CD4-positive, alpha-beta T cell treated with Interleukin-21 for 1 hour (primary cell): ENCODE data around the gene CISD3.

Experiments used
- DNase-seq: peaks from one replicate; pipeline ENCODE4 v3.0.0-alpha.2; 2020

CISD3 gene

GRCh38 chr17:38746004-38746848 is 16.1 kb downstream of the CISD3 start:
- DNase-seq = no peak

GRCh38 chr17:38746849-38747462 is 16.8 kb downstream of the CISD3 start:
- DNase-seq = no peak

DNA sequence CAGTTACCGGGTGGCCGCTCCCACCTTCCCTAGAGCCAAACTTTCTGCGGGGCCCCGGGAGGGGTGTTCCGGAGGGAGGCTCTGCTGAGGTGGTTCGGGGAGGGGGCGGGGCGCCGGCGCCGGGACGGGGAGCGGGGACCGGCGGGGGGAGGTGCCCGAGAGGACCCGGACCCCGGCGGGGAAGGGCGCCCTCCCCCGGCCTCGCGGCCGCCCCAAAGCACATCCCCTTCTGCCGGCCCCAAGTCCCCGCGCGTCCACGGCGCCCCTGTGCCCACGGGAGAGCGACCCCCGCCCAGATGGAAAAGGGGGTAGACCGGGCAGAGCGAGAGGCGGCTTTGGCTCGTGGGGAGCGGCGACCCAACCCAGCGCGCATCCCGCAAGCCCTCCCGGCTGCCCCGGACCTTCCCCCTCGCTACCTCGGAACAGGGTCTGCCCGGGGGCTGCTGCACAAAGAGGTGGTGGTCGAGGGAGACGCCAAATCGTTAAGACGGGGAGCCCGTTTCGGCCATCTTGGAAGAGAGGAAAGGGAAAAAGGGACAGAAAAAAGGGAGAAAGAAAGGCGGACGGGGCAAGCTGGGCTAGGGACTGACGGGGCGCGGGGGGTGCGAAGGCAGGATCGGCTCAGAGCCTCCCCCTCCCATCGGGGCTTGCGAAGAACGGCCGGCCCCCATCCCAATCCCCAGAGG is 17.5 kb downstream of the CISD3 start:
- DNase-seq = no peak

DNA sequence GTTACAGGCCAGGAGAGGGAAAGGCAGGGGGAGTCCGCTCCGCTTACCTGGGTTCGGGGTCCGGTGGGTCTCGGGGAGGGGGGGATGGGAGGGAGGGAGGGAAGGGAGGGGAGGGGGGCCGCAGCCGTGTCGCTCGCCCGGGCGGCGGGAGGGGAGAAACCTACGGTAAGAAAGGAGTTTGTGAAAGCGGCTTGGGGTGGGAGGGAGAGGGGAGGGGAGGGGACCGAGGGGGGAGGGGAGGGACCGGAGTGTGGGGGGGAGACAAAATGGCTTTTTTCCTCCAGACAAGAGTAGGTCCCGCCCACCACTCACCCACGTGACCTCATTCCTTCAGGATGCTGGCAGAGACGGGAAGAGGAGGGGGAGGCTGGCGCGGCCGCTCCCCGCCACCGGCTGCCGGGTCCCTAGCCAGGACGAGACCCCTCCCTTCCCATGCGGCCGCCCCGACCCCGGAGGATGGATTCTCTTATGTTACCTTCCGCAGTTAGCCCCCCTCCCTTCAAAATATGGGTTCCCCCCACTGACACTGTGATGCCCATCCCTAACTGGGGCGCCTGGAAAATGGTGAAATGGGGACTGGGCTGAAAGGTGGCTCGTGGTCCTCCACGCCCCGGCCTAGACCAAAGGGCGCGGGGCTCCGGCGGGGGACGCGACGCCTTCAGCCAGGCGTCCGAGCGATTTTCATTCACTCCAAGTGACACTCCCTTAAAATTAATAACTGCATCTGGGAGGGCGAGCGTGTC is 18.2 kb downstream of the CISD3 start, which contains the start of gene PCGF2:
PCGF2 (minus strand) TSS at position 188 of the 743 bp plus-strand sequence. CDS start 7,934 bp downstream, outside the sequence.
- no peak for DNase-seq

DNA sequence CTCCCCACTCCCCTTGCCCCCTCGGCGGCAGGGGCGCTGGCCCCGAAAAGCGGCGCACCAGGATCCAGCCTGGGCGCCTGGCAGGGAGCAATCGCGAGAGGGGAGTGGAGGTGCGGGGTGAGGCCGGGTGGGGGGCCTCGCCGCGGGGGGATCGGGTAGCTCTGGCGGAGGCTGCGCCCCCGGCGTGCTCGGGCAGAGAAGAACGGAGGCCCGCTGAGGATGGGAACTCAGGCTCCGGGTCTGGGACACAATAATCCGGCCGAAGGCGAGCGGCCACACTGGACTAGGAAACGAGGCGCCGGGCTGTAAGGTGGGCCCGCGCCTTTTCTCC is 18.7 kb downstream of the CISD3 start:
- no peak for DNase-seq

GRCh38 chr17:38749223-38750043 is 19.3 kb downstream of the CISD3 start:
- DNase-seq = no peak

GRCh38 chr17:38750044-38750311 is 19.8 kb downstream of the CISD3 start:
- no peak for DNase-seq

GRCh38 chr17:38750312-38751121 is 20.4 kb downstream of the CISD3 start:
- DNase-seq = no peak

GRCh38 chr17:38751144-38751807 is 21.1 kb downstream of the CISD3 start:
- DNase-seq = no peak

DNA sequence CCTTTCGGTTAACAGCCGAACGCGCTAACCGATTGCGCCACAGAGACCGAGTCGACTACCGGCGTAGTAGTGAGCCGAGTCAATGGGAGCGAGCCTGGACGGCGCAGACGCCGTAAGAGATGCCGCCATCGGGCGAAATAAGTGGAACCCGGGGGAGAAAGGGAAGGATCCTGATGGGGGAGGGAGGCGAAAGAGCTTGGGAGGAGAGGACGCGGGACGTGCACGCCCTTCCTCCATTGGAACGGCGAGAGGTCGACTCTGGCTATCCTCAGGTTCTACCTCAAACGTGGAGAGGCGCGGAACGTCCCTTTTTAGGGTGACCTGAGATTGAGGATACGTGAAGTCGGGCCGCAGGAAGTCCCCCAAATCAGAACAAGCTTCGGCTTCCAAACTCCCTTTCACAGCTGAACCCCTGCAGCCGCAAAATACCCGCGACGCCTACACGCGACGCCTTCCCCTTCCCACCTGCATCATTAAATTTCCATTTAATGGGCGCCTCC is 21.7 kb downstream of the CISD3 start:
- peak; percentile 86 for DNase-seq

DNA sequence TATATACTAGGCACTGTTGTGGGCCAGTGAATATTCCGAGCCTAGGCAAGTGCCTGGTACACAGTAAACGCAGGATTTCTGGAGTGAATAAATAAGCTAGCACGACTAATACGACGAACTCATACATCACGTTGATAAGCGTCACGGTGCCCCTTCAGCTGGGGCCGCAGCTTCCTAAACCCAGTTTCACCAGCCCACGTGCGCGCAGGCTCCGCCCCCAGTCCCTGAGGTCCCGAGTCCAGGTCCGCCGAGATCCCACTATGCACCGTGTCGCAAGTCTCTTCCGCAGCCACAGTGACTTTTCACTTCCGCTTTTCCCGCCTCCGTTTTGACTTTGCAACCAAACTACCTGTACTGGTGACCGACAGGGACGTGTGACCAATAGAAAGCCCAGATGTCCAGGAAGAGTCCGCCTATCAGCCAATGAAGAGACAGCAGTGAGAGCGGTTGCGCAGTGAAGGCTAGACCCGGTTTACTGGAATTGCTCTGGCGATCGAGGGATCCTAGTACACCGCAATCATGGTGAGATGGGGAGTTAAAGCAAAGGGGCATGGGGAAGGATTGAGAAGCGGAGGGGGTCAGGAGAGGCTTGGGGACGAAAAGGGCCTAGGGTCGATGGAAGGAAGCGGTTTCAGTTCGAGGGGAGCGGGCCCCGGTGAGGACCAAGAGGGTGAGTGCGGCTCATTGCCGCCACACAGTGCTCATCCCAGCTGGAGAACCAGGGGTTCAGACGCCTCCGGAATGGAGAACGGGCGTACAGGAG is 22.3 kb downstream of the CISD3 start, which contains the start of gene PSMB3:
PSMB3 (plus strand) TSS at position 434 of the 763 bp plus-strand sequence; CDS start at position 520, 86 bp downstream.
- peak; percentile 99 for DNase-seq

GRCh38 chr17:38753071-38753506 is 22.9 kb downstream of the CISD3 start:
- DNase-seq = no peak

- DNase-seq = peak; percentile 38
Measured at GRCh38 chr17:38761612-38762011, 31.5 kb downstream of the CISD3 start.

DNA sequence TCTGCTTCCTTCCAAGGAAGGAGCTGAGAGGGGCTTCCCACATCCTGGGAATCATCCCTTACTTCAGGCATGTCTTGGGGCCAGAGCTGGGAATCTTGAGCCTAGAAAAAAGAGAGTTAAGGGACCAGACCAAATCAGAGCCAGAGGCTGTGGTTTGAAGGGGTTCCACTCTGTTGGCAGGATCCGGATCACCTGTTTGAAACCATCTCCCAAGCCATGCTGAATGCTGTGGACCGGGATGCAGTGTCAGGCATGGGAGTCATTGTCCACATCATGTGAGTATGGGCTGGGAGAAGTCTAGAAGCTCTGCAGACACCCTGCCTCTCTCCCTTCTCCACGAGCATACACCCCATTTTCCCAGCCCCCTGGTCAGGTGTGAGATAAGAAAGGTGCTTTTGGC is 32.1 kb downstream of the CISD3 start:
- DNase-seq = no peak

GRCh38 chr17:38766341-38766740 is 36.2 kb downstream of the CISD3 start:
- no peak for DNase-seq

GRCh38 chr17:38768417-38768816 is 38.3 kb downstream of the CISD3 start:
- DNase-seq = no peak

- DNase-seq = no peak
Measured at GRCh38 chr17:38773258-38773657, 43.1 kb downstream of the CISD3 start.

- DNase-seq = no peak
Measured at GRCh38 chr17:38777641-38778250, 47.6 kb downstream of the CISD3 start.
